OCI-LY1 (cell line): ENCODE measurements around the gene CARD19.

ENCODE experiments used
- H2AFZ ChIP-seq: fragments of 200-600 bp; sonication (generic), shearing (Covaris generic); 2 replicates; pipeline ENCODE4 v1.6.0; 2014; ENCODE audit warnings: antibody characterized with exemption, mild to moderate bottlenecking, low read length
- H3F3A ChIP-seq: fragments of 200-600 bp; sonication (generic), shearing (Covaris generic); 2 replicates; pipeline ENCODE4 v1.6.0; 2014; ENCODE audit warnings: mild to moderate bottlenecking, antibody characterized with exemption, low read length, moderate library complexity; ENCODE audit not compliant: insufficient read depth
- H3K27ac ChIP-seq: fragments of 200-600 bp; sonication (generic); 2 replicates; pipeline ENCODE4 v1.5.1; 2014; ENCODE audit warnings: low read length, mixed run types, mild to moderate bottlenecking, low read depth; ENCODE audit not compliant: poor library complexity, severe bottlenecking
- H3K27me3 ChIP-seq: fragments of 200-600 bp; sonication (generic); 2 replicates; pipeline ENCODE4 v1.6.0; 2014; ENCODE audit warnings: antibody characterized with exemption, mild to moderate bottlenecking, low read length, moderate library complexity; ENCODE audit not compliant: insufficient read depth
- H3K36me3 ChIP-seq: fragments of 200-600 bp; sonication (generic); 2 replicates; pipeline ENCODE4 v1.6.1; 2014; ENCODE audit warnings: mild to moderate bottlenecking, antibody characterized with exemption, low read length, moderate library complexity, mixed read lengths; ENCODE audit not compliant: insufficient read depth
- H3K4me1 ChIP-seq: fragments of 200-600 bp; sonication (generic); 2 replicates; pipeline ENCODE4 v1.5.1; 2014; ENCODE audit warnings: mild to moderate bottlenecking, low read length, moderate library complexity; ENCODE audit not compliant: insufficient read depth, severe bottlenecking
- H3K4me2 ChIP-seq: fragments of 200-600 bp; sonication (generic), shearing (Covaris generic); 2 replicates; pipeline ENCODE4 v1.6.1; 2014; ENCODE audit warnings: low read length
- H3K4me3 ChIP-seq: fragments of 200-600 bp; sonication (generic); 2 replicates; pipeline ENCODE4 v1.5.1; 2014; ENCODE audit warnings: low read length, low read depth, mild to moderate bottlenecking, mixed read lengths; ENCODE audit not compliant: poor library complexity, severe bottlenecking
- H3K79me2 ChIP-seq: fragments of 200-600 bp; shearing (Covaris generic); 2 replicates; pipeline ENCODE4 v1.6.1; 2016; ENCODE audit warnings: mixed run types, low read length, mixed read lengths; ENCODE audit not compliant: insufficient read depth
- H3K9ac ChIP-seq: fragments of 200-600 bp; sonication (generic), shearing (Covaris generic); 2 replicates; pipeline ENCODE4 v1.6.1; 2014; ENCODE audit warnings: mild to moderate bottlenecking, low read length, mixed read lengths
- H3K9me2 ChIP-seq: fragments of 200-600 bp; sonication (generic), shearing (Covaris generic); 2 replicates; pipeline ENCODE4 v1.6.1; 2014; ENCODE audit warnings: low read depth, mild to moderate bottlenecking, low read length, mixed read lengths
- H3K9me3 ChIP-seq: fragments of 200-600 bp; shearing (Covaris generic); 2 replicates; pipeline ENCODE4 v1.6.1; 2014; ENCODE audit warnings: low read length, mixed read lengths
- H4K20me1 ChIP-seq: fragments of 200-600 bp; sonication (generic), shearing (Covaris generic); 2 replicates; pipeline ENCODE4 v1.6.0; 2016; ENCODE audit warnings: mild to moderate bottlenecking, low read length; ENCODE audit not compliant: insufficient read depth
- EZH2 ChIP-seq: fragments of 200-600 bp; sonication (generic), shearing (Covaris generic); IDR thresholded peaks from 2 replicates; pipeline ENCODE4 v1.8.0; 2017; ENCODE audit warnings: borderline replicate concordance, mixed run types, mild to moderate bottlenecking, antibody characterized with exemption, low read length, moderate library complexity, mixed read lengths
- TF ChIP-seq, protein P1 (sequence below): fragments of 200-600 bp; sonication (generic), shearing (Covaris generic); IDR thresholded peaks from 2 replicates; pipeline ENCODE4 v1.5.1; 2017; ENCODE audit warnings: mild to moderate bottlenecking, antibody characterized with exemption, low read length, moderate library complexity, mixed read lengths

Gene CARD19

DNA sequence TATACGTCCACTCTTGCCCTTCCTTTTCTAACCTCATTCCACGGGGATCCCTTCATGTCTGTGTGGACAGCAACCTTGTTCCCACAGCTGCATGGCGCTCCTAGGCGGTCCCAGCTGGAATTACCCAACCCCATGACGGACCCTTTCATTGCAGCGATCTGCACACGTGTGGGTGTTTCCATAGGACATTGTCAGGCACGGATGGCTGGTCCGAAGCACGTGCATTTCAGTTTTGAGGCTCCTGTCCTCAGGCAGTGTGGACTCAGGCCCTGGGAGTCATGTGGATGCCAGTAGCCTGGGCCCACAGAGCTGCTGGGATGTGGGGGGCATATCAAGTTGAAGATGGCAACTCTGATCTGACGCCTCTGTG, 15.0 kb downstream of the CARD19 start:
- Histone ChIP-seq H3K36me3 (no peaks in the 10 kb centered on the region), H3K4me1 (peaks cover 80% of the 10 kb centered on the region), H3K27me3 (no peaks in the 10 kb centered on the region), H2AFZ (no peak overlapping the region), H3K4me3 (no peak overlapping the region), H3K27ac (peak overlapping the region; percentile 84), H3F3A (no peaks in the 10 kb centered on the region), H3K9me2 (no peaks in the 10 kb centered on the region), H4K20me1 (no peaks in the 10 kb centered on the region), H3K4me2 (peak overlapping the region; percentile 36; the same call in 1 of the 2 replicates), H3K79me2 (no peaks in the 10 kb centered on the region), H3K9me3 (no peaks in the 10 kb centered on the region), H3K9ac (peak overlapping the region; percentile 31; the same call in 1 of the 2 replicates)
- TF ChIP-seq, protein P1, sequence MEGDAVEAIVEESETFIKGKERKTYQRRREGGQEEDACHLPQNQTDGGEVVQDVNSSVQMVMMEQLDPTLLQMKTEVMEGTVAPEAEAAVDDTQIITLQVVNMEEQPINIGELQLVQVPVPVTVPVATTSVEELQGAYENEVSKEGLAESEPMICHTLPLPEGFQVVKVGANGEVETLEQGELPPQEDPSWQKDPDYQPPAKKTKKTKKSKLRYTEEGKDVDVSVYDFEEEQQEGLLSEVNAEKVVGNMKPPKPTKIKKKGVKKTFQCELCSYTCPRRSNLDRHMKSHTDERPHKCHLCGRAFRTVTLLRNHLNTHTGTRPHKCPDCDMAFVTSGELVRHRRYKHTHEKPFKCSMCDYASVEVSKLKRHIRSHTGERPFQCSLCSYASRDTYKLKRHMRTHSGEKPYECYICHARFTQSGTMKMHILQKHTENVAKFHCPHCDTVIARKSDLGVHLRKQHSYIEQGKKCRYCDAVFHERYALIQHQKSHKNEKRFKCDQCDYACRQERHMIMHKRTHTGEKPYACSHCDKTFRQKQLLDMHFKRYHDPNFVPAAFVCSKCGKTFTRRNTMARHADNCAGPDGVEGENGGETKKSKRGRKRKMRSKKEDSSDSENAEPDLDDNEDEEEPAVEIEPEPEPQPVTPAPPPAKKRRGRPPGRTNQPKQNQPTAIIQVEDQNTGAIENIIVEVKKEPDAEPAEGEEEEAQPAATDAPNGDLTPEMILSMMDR, result no peak
- no peak for TF ChIP-seq EZH2

GRCh38 chr9:93111371-93112115, 15.5 kb downstream of the CARD19 start:
- peak overlapping the region; percentile 36; the same call in 1 of the 2 replicates for H3K4me2 ChIP-seq
- H3K4me3 ChIP-seq, result no peak overlapping the region
- no peaks in the 10 kb centered on the region for H4K20me1 ChIP-seq
- no peaks in the 10 kb centered on the region for H3K27me3 ChIP-seq
- H3K9me3 ChIP-seq, result no peaks in the 10 kb centered on the region
- no peaks in the 10 kb centered on the region for H3K9me2 ChIP-seq
- H3K27ac ChIP-seq, result peak overlapping the region; percentile 84
- no peaks in the 10 kb centered on the region for H3K36me3 ChIP-seq
- H3K79me2 ChIP-seq, result no peaks in the 10 kb centered on the region
- no peak overlapping the region for H2AFZ ChIP-seq
- peak overlapping the region; percentile 31 for H3K9ac ChIP-seq
- no peak for TF ChIP-seq EZH2
- TF ChIP-seq, protein P1, result no peak
- peaks cover 81% of the 10 kb centered on the region for H3K4me1 ChIP-seq
- no peaks in the 10 kb centered on the region for H3F3A ChIP-seq

- H3K4me3 ChIP-seq, result no peak overlapping the region
- peak overlapping the region; percentile 84 for H3K27ac ChIP-seq
- TF ChIP-seq, protein P1, result peak; percentile 47
- no peak for TF ChIP-seq EZH2
- peak overlapping the region; percentile 36; the same call in 1 of the 2 replicates for H3K4me2 ChIP-seq
- H3K9me3 ChIP-seq, result no peaks in the 10 kb centered on the region
- no peaks in the 10 kb centered on the region for H3K9me2 ChIP-seq
- H3K79me2 ChIP-seq, result no peaks in the 10 kb centered on the region
- no peaks in the 10 kb centered on the region for H3K27me3 ChIP-seq
- no peaks in the 10 kb centered on the region for H4K20me1 ChIP-seq
- H3K4me1 ChIP-seq, result peaks cover 78% of the 10 kb centered on the region
- H2AFZ ChIP-seq, result no peak overlapping the region
- H3F3A ChIP-seq, result no peaks in the 10 kb centered on the region
- peak overlapping the region; percentile 31 for H3K9ac ChIP-seq
- no peaks in the 10 kb centered on the region for H3K36me3 ChIP-seq
Observed at GRCh38 chr9:93112116-93112863, 16.3 kb downstream of the CARD19 start.
